Activated T-cell treated with anti-CD3 and anti-CD28 coated beads, Interleukin-2, amount 50 U/mL, for 4 hours (primary cell): ENCODE measurements around the gene CCDC159. TPM values are rescaled to one million over a fixed set of nuclear protein-coding genes. Genes with fewer than 3 reads are reported as not detected.
"Not testable (repeated sequence)": the region's sequence is repeated elsewhere in the genome, so short reads cannot be mapped to it uniquely, and the experiment has no call there.

ENCODE experiments used
- ATAC-seq, 2 donors: fragments of 200-7000 bp; cut with Tn5 transposase; one replicate each; pipeline ENCODE4 v1.10.0; 2021
- DNase-seq: peaks from one replicate; pipeline ENCODE4 v3.0.0-alpha.2; 2020
- H3K27me3 Mint-ChIP-seq: one replicate; pipeline ENCODE4 v1.8.0; 2021; ENCODE audit warnings: low read depth, mixed read lengths
- H3K36me3 Mint-ChIP-seq: one replicate; pipeline ENCODE4 v1.8.0; 2022; ENCODE audit warnings: mixed read lengths; ENCODE audit not compliant: insufficient read depth
- H3K4me1 Mint-ChIP-seq: one replicate; pipeline ENCODE4 v1.8.0; 2021; ENCODE audit warnings: low read depth, mixed read lengths
- H3K4me3 Mint-ChIP-seq: one replicate; pipeline ENCODE4 v1.8.0; 2021; ENCODE audit warnings: mild to moderate bottlenecking, moderate library complexity, mixed read lengths
- H3K9me3 Mint-ChIP-seq: one replicate; pipeline ENCODE4 v1.8.0; 2021; ENCODE audit warnings: mixed read lengths
- total RNA-seq, 3 donors: library from RNA; stranded (reverse); gene quantifications; one replicate each; pipeline ENCODE4 v1.2.1, GENCODE V29; 2021

Gene CCDC159
- total RNA-seq, 3 donors from 2014 or later: 10.7 to 14.6 (median 11.0) TPM

DNA sequence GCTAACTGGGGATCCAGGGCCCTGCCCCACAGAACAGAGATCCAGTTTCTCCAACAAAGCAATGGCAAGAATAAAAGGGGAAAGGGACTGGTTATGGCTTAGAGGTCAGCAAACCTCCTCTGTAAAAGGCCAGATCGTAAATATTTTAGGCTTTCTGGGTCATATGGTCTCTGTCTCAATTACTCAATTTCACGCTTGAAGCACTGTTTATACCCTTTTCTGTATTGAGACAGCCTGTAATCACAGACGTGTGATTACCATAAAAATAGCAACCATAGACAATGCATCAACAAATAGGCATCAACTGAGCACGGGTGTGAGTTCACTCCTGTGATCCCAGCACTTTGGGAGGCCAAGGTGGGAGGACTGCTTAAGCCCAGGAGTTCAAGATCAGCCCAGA, 16.2 kb upstream of the CCDC159 start:
- peaks cover 14% of the 10 kb centered on the region for H3K36me3 Mint-ChIP-seq
- ATAC-seq: no peak

DNA sequence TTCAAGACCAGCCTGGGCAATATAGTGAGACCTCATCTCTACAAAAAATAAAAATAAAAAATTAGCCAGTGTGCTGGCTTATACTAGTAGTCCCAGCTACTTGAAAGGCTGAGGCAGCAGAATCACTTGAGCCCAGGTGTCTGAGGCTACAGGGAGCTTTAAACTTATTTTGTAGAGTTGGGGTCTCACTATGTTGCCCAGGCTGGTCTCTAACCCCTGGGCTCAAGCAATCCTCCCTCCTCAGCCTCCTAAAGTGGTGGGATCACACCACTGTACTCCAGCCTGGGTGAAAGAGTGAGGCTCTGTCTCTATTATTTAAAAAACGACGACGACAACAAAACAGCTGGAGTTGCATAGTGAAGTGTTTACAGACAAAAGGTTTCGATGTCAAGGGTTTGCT, 14.8 kb upstream of the CCDC159 start:
- Mint-ChIP-seq H3K4me1 (no peaks in the 10 kb centered on the region), H3K4me3 (no peak overlapping the region)
- no peak for ATAC-seq

More for the DNA sequence above, 16.2 kb upstream of the CCDC159 start:
- no peak overlapping the region for H3K4me3 Mint-ChIP-seq
- DNase-seq: no peak
- H3K4me1 Mint-ChIP-seq: no peaks in the 10 kb centered on the region
- no peaks in the 10 kb centered on the region for H3K27me3 Mint-ChIP-seq
- peaks cover 2% of the 10 kb centered on the region for H3K9me3 Mint-ChIP-seq

DNA sequence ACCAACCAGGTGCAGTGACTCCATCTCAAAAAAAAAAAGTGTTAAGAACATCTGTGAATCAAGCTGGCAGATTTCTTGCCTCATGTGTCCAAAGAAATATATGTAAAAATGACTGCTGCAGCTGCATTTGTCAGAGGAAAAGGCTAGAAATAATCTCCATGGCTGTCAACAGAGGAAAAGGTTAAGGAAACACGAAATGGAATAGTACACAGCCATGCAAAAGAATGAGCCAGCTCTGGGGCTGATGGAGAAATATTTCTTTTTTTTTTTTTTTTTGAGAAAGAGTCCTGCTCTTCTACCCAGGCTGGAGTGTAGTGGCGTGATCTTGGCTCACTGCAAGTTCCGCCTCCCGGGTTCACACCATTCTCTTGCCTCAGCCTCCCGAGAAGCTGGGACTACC, 13.5 kb upstream of the CCDC159 start:
- peaks cover 21% of the 10 kb centered on the region for H3K36me3 Mint-ChIP-seq
- peaks cover 6% of the 10 kb centered on the region for H3K9me3 Mint-ChIP-seq
- no peak for ATAC-seq
- H3K4me1 Mint-ChIP-seq: peaks cover 9% of the 10 kb centered on the region
- no peaks in the 10 kb centered on the region for H3K27me3 Mint-ChIP-seq
- no peak overlapping the region for H3K4me3 Mint-ChIP-seq
- DNase-seq: no peak

More for the DNA sequence above, 14.8 kb upstream of the CCDC159 start:
- no peak for DNase-seq
- peaks cover 22% of the 10 kb centered on the region for H3K36me3 Mint-ChIP-seq
- H3K27me3 Mint-ChIP-seq: no peaks in the 10 kb centered on the region
- H3K9me3 Mint-ChIP-seq: peaks cover 6% of the 10 kb centered on the region

DNA sequence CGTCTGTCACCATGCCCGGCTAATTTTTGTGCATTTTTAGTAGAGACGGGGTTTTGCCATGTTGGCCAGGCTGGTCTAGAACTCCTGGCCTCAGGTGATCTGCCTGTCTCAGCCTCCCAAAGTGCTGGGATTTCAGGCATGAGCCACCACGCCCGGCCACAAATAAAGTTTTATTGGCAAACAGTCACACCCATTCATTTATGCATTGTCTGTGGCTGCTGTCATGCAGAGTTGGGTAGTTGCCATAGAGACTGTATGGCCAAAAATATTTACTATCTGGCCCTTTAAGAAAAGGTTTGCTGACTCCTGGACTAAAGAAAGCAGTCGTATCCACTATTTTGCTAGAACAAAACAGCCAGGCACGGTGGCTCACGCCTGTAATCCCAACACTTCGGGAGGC, 12.5 kb upstream of the CCDC159 start:
- Mint-ChIP-seq H3K36me3 (peaks cover 21% of the 10 kb centered on the region), H3K4me1 (peaks cover 17% of the 10 kb centered on the region)
- DNase-seq, H3K27me3 Mint-ChIP-seq, H3K9me3 Mint-ChIP-seq, ATAC-seq, H3K4me3 Mint-ChIP-seq: not testable (repeated sequence)

DNA sequence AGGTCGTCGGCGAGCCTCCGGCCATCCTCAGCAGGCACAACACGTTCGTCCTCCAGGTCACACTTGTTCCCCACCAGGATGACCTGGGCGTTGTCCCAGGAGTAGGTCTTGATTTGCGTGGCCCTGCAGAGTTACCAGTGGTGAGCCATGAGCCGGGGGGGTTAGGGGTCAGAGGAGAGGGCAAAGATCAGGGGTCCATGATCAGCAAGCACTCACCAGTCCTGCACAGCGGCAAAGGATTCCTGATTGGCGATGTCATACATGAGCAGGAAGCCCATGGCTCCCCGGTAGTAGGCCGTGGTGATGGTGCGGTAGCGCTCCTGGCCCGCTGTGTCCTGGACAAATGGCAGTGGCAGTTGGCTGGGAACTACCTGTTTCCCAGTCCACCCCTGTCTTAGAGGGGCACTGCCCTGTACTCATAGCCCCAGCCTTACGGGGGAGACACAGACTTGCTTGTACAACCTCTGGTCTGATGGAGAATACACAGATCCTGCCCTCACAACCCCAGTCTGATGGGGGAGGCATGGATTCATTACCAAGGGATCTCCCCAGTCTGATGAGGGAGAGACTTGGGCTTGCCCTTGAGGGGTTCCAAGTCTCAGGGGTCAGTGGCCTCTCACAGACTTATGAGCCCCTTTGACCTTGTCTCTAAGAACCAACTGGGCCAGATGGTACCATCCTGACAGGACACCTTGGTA, 10.7 kb upstream of the CCDC159 start:
- Mint-ChIP-seq H3K36me3 (peaks cover 21% of the 10 kb centered on the region), H3K4me3 (no peak overlapping the region), H3K9me3 (peaks cover 6% of the 10 kb centered on the region), H3K4me1 (peaks cover 23% of the 10 kb centered on the region), H3K27me3 (no peaks in the 10 kb centered on the region)
- DNase-seq (no peak), ATAC-seq (no peak)

DNA sequence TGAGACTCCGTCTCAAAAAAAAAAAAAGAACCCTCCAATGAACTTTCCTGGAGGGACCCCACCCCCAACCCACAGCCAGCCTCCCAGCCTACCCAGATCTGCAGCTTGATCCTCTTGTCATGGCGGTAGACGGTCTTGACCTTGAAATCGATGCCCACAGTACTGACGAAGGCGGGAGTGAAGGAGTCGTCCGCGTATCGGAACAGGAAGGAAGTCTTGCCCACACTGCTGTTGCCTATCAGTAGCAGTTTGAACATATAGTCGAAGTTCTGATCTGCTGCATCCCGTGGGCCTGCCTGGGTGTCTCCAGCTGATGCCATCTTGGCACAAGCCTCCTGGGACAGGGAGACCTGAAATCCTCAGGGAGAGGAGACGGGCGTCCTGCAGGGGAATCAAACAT, 9.2 kb upstream of the CCDC159 start:
- DNase-seq (no peak), ATAC-seq (no peak)
- H3K4me1 Mint-ChIP-seq: peaks cover 23% of the 10 kb centered on the region
- peaks cover 6% of the 10 kb centered on the region for H3K9me3 Mint-ChIP-seq
- no peak overlapping the region for H3K4me3 Mint-ChIP-seq
- peaks cover 21% of the 10 kb centered on the region for H3K36me3 Mint-ChIP-seq
- H3K27me3 Mint-ChIP-seq: no peaks in the 10 kb centered on the region

DNA sequence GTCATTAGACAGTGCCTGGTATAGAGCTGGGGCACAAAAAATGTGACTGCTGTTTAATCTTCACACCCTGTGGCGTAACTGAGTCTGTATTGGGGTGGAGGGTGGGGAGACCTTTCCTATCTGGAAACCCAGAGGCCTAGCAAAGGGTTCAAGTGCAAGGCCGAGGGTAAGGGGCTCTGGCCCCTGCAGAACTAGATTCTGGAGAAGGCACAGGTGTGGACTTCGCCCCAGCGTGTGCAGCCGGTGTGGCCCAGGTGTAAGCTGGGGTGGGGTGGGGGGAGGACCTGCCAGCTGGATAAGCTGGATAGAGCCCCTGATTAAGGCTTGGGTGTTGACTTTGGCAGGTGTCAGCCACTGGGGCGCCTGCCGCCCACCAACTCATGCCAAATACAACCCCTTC, 8.2 kb upstream of the CCDC159 start:
- no peak overlapping the region for H3K4me3 Mint-ChIP-seq
- no peak for ATAC-seq
- peaks cover 6% of the 10 kb centered on the region for H3K9me3 Mint-ChIP-seq
- peaks cover 18% of the 10 kb centered on the region for H3K36me3 Mint-ChIP-seq
- H3K4me1 Mint-ChIP-seq: peaks cover 23% of the 10 kb centered on the region
- DNase-seq: no peak
- no peaks in the 10 kb centered on the region for H3K27me3 Mint-ChIP-seq

DNA sequence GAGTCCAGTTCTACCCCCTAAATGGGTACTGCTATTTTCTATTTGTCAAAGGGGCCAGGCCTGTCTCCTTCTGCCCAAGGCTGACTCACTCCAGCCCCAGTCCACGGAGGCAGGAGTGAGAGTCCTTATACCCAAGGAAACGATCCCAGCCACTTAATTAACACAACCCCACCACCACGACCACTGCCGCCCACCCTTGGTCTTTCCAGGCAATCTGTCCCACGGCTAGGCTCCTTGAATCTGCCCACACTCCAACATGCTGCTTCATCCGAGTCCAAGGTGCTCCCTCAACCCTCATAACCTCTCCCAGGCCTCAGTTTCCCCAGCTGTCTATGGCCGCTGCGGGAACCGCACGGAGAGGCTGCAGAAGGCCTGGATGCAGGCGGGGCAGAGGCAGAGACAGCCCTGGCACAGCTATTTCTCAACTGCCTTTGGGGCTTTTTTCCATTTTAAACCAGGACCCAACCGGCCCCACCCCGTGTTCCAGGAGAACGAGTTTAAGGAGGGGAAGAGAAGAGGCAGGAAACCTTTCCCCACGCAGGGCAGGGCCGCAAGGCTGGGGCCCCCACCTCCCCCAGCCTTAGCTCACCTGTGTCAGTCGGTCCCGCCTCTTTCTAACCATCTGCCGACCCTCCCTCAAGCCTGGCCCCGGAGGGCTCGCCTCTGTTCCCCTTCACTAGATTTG, 7.6 kb upstream of the CCDC159 start:
- DNase-seq (no peak), ATAC-seq (peak in 1 of 2 donors; percentile 11)
- H3K36me3 Mint-ChIP-seq: peaks cover 18% of the 10 kb centered on the region
- H3K4me3 Mint-ChIP-seq: peak overlapping the region; percentile 77
- H3K9me3 Mint-ChIP-seq: peaks cover 6% of the 10 kb centered on the region
- peaks cover 23% of the 10 kb centered on the region for H3K4me1 Mint-ChIP-seq
- H3K27me3 Mint-ChIP-seq: no peaks in the 10 kb centered on the region

DNA sequence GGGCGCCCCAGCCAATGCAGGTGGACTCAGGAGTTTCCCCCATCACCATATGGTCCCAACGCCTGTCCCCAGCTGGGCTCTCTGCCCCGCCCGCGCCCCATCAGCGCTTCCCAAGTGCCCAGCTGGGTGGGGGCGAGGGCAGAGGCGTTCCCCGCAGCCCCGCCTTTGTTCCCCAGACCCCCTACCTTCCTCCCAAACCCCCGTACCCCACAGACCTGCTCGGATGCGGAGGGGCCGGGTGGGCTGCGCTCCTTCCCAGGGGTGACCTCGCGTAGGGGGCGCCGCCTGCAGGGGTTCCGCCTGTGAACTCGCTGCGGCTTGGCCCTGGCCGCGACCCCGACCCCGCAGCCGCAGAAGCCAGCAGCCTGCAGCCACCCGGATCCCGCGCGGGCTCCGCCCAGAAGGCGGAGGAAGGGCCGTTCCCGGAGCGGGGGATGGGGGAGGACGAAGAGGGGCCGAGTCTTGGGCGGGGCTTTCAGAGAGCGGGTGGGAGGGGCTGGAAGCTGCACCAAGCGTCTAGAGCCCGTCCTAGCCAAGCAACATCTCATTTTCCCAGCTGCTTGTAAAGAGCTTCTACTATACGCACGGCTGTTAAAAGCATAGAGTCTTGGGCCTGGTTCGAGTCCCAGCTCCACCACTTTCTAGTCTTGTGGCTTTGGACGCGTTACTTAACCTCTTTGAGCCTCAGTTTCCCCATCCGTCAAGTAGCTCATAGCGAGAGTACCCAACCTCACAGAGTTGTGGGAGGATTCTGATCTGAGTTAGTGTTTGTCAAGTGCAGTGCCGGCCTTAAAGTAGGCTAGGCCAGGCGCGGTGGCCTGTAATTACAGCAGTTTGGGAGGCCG, 6.8 kb upstream of the CCDC159 start, which contains the start of gene RAB3D:
Gene RAB3D (minus strand): TSS at position 404 of the 845 bp plus-strand sequence. CDS start 2,258 bp downstream, outside the sequence.
- ATAC-seq (peak; percentile 96 to 98), DNase-seq (peak; percentile 70)
- no peaks in the 10 kb centered on the region for H3K27me3 Mint-ChIP-seq
- peaks cover 14% of the 10 kb centered on the region for H3K36me3 Mint-ChIP-seq
- H3K4me1 Mint-ChIP-seq: peaks cover 25% of the 10 kb centered on the region
- peak within 1 kb of the TSS; percentile 77 for H3K4me3 Mint-ChIP-seq
- H3K9me3 Mint-ChIP-seq: peaks cover 6% of the 10 kb centered on the region

DNA sequence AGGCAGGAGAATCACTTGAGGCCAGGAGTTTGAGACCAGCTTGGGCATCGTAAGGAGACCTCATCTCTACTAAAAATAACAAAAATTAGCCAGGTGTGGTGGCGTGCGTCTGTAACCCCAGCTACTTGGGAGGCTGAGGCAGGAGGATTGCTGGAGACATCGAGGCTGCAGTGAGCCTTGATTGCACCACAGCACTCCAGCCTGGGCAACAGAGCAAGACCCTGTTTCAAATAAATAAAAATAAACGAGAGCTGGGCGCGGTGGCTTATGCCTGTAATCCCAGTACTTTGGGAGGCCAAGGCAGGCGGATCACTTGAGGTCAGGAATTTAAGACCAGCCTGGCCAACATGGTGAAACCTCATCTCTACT, 6.2 kb upstream of the CCDC159 start:
- not testable (repeated sequence) for ATAC-seq, DNase-seq, H3K9me3 Mint-ChIP-seq, H3K27me3 Mint-ChIP-seq
- peaks cover 13% of the 10 kb centered on the region for H3K36me3 Mint-ChIP-seq
- H3K4me3 Mint-ChIP-seq: peak overlapping the region; percentile 77
- H3K4me1 Mint-ChIP-seq: peaks cover 27% of the 10 kb centered on the region

DNA sequence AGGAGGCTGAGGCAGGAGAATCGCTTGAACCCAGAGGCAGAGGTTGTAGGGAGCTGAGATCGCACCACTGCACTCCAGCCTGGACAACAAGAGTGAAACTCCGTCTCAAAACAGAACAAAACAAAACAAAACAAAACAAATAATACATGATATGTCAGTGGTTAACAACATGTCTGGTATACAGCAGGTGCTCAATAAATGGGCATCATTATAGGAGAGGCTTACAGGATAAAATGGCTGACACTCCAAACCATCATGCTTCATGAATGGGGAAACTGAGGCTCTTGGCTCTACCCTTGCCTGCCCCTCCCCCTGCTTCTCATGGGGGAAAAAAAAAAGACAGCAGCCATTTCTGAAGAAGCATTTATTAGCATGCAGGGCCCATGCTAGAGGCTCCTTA, 3.9 kb upstream of the CCDC159 start:
- peaks cover 43% of the 10 kb centered on the region for H3K4me1 Mint-ChIP-seq
- DNase-seq: no peak

DNA sequence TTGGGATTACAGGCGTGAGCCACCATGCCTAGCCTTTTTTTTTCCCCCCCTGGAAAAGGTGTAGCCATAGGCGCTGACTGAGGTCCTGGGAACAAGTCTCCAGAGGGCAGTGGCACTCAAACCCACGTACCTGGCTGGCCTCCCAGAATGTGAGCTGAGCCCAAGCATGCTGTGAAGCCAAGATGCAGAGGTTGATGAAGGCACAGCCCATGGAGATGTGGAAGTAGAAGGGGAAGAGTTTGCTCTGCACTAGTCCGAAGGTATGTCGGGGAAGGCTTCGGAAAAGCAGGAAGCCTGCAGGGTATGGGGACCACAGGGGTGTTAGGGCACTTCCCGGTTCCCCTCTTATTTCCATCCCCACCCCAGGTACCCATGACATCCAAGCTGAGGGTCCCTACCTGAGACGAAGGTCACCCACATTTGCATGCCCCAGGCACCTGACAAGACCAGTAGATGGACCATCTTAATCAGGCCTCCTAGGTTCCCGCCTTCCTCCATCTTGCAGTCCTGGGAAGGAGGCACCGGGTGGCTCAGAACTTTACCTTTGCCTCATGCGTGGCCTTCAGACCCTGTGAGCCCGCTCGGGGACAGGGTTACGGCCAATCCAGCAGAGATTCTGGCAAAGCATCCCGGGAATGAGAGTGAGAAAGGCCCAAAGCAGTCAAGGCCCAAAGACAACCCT, 1.1 kb upstream of the CCDC159 start:
- Mint-ChIP-seq H3K36me3 (peaks cover 2% of the 10 kb centered on the region), H3K4me1 (peaks cover 26% of the 10 kb centered on the region), H3K4me3 (peak overlapping the region; percentile 97), H3K9me3 (no peaks in the 10 kb centered on the region), H3K27me3 (no peaks in the 10 kb centered on the region)
- no peak for ATAC-seq
- no peak for DNase-seq

More for the DNA sequence above, 3.9 kb upstream of the CCDC159 start:
- no peaks in the 10 kb centered on the region for H3K27me3 Mint-ChIP-seq
- ATAC-seq: no peak
- H3K36me3 Mint-ChIP-seq: no peaks in the 10 kb centered on the region
- no peaks in the 10 kb centered on the region for H3K9me3 Mint-ChIP-seq
- no peak overlapping the region for H3K4me3 Mint-ChIP-seq

DNA sequence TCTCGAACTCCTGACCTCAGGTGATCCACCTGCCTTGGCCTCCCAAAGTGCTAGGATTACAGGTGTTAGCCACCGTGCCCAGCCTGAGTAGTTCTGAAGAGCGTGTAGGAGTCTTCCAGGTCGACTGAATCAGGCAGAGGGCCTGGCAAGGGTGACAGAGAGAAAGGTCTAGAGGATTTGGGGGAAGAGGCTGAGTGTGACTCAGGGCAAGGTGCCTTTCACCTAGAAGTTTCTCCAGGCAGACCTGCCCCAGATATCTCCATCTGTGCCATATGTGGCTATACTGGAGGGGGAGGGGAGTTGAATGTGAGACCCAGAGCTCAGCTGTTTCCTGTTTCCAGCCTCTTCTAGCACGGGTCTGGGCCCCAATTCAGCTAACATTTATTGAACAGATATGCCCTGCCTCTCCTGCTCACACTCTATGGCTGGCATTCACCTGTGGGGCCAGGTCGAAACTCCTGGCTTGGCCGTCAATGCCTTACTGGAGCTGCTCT, 1.3 kb downstream of the CCDC159 start:
- ATAC-seq: no peak
- Mint-ChIP-seq H3K36me3 (peaks cover 2% of the 10 kb centered on the region), H3K27me3 (no peaks in the 10 kb centered on the region), H3K4me1 (peaks cover 26% of the 10 kb centered on the region), H3K4me3 (peak overlapping the region; percentile 97), H3K9me3 (no peaks in the 10 kb centered on the region)
- no peak for DNase-seq

DNA sequence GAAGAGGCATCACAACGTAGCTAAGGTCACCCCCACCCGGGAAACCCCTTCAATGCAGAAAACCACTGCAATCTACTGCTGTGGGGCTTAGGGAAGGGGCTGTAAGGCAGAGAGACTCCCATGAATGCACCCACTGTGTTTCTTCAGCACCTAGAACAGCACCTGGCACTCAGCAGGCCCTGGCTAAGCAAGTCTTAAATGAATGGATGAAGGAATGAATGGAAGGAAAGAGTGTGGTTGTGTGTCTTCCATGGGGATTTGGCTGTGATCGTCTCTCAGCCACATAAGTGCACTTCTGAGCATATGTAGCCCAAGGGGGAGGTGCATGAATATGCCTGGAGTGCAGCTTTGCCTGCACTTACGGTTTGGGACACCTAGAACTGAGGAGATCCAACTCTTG, 2.9 kb downstream of the CCDC159 start:
- Mint-ChIP-seq H3K9me3 (no peaks in the 10 kb centered on the region), H3K27me3 (no peaks in the 10 kb centered on the region), H3K4me3 (no peak overlapping the region), H3K36me3 (peaks cover 2% of the 10 kb centered on the region), H3K4me1 (peaks cover 26% of the 10 kb centered on the region)
- DNase-seq: no peak
- ATAC-seq: no peak
